HFFc6 (cell line): ENCODE results near the gene PNLDC1. TPM values are rescaled to one million over a fixed set of nuclear protein-coding genes. Genes with fewer than 3 reads are reported as not detected.

ENCODE experiments used
- DNase-seq: peaks from one replicate; pipeline ENCODE4 v3.0.0-alpha.2; 2018
- H3K27ac Mint-ChIP-seq: 2 replicates; pipeline ENCODE4 v1.8.0; 2020; ENCODE audit warnings: mild to moderate bottlenecking, mixed read lengths
- H3K27me3 Mint-ChIP-seq: 2 replicates; pipeline ENCODE4 v1.8.0; 2021; ENCODE audit warnings: mild to moderate bottlenecking, moderate library complexity, mixed read lengths; ENCODE audit not compliant: insufficient read depth
- H3K36me3 Mint-ChIP-seq: 2 replicates; pipeline ENCODE4 v1.8.0; 2021; ENCODE audit warnings: low read depth, mixed read lengths
- H3K4me1 Mint-ChIP-seq: 2 replicates; pipeline ENCODE4 v1.8.0; 2020; ENCODE audit warnings: low read depth, mixed read lengths
- H3K4me3 Mint-ChIP-seq: 2 replicates; pipeline ENCODE4 v1.8.0; 2020; ENCODE audit warnings: mild to moderate bottlenecking, moderate library complexity, mixed read lengths
- H3K9me3 Mint-ChIP-seq: 2 replicates; pipeline ENCODE4 v1.8.0; 2020; ENCODE audit warnings: mild to moderate bottlenecking, mixed read lengths
- CTCF ChIP-seq: fragments of 200-600 bp; sonication (generic); IDR thresholded peaks from 2 replicates; pipeline ENCODE4 v1.5.0; 2021; ENCODE audit warnings: antibody characterized with exemption, mild to moderate bottlenecking
- total RNA-seq, 6 experiments: library from RNA; stranded (reverse); fragmentation: NEBNext Ultra II Directional; extraction: Animal tissue kit (Norgen Biotek cat#: 25700); gene quantifications; 2 replicates in 1 of 6; 3 replicates in 5 of 6; pipeline ENCODE4 v1.2.3, GENCODE V29; 2021

PNLDC1 gene
- total RNA-seq, 6 experiments from 2014 or later, result not detected

DNA sequence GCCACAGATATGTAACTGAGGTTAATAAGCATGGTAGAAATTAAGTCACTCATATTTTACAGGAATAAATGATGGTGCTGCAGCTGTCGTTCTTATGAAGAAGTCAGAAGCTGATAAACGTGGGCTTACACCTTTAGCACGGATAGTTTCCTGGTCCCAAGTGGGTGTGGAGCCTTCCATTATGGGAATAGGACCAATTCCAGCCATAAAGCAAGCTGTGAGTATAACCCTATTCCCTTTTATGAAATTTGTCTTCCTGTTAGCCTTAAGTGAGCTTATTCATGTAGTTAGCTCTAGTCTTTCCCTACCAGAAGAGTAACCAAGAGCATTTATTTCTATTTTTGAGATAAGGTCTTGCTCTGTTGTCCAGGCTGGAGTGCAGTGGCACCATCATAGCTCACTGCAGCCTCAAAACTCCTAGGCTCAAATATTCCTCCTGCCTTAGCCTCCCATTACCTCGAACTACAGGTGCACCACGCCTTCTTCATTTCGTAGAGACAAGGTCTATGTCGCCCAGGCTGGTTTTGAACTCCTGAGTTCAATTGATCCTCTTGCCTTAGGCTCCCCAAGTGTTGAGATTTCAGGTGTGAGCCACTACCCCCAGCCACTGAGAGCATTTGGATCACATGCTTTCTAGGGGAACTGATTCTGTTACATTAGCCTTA, 22.7 kb upstream of the PNLDC1 start:
- peaks cover 22% of the 10 kb centered on the region for H3K36me3 Mint-ChIP-seq
- peak overlapping the region; percentile 36; the same call in 1 of the 2 replicates for H3K27ac Mint-ChIP-seq
- no peaks in the 10 kb centered on the region for H3K9me3 Mint-ChIP-seq
- no peaks in the 10 kb centered on the region for H3K27me3 Mint-ChIP-seq
- H3K4me3 Mint-ChIP-seq, result no peak overlapping the region
- DNase-seq, result no peak
- H3K4me1 Mint-ChIP-seq, result peaks cover 19% of the 10 kb centered on the region
- no peak for TF ChIP-seq CTCF

DNA sequence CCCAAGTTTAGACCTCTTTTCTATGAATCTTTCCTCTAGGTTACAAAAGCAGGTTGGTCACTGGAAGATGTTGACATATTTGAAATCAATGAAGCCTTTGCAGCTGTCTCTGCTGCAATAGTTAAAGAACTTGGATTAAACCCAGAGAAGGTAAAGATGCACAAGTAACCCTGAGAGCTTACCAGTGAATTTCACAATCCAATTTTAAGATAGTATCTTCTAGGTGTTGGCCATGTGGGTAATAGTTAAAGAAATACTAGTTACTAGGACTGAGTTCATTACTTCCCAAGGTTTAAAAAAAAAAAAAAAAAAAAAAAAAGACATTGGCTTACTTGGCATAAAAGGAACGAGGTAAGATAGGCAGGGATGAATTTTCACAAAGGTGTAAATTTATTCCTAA, 21.9 kb upstream of the PNLDC1 start:
- H3K27me3 Mint-ChIP-seq, result no peaks in the 10 kb centered on the region
- peak overlapping the region; percentile 27; the same call in 1 of the 2 replicates for H3K27ac Mint-ChIP-seq
- no peak for TF ChIP-seq CTCF
- H3K9me3 Mint-ChIP-seq, result no peaks in the 10 kb centered on the region
- H3K4me1 Mint-ChIP-seq, result peaks cover 26% of the 10 kb centered on the region
- no peak for DNase-seq
- H3K36me3 Mint-ChIP-seq, result peaks cover 30% of the 10 kb centered on the region
- no peak overlapping the region for H3K4me3 Mint-ChIP-seq

DNA sequence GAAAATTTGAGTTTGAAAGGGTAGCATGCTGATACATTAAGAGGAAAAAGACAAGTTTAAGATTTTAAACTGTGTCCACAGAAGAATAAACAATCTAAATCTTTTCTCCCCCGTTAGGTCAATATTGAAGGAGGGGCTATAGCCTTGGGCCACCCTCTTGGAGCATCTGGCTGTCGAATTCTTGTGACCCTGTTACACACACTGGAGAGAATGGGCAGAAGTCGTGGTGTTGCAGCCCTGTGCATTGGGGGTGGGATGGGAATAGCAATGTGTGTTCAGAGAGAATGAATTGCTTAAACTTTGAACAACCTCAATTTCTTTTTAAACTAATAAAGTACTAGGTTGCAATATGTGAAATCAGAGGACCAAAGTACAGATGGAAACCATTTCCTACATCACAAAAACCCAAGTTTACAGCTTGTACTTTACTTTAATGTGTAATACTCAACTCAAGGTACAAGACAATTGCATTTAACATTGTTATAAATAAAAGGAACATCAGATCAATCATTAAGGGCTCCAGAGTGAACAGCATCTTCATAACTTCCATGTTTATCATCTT, 21.5 kb upstream of the PNLDC1 start:
- Mint-ChIP-seq H3K36me3 (peaks cover 30% of the 10 kb centered on the region), H3K9me3 (no peaks in the 10 kb centered on the region), H3K27me3 (no peaks in the 10 kb centered on the region; the same call in 1 of the 2 replicates), H3K4me1 (peaks cover 27% of the 10 kb centered on the region), H3K27ac (peak overlapping the region; percentile 27; the same call in 1 of the 2 replicates), H3K4me3 (no peak overlapping the region)
- no peak for TF ChIP-seq CTCF
- no peak for DNase-seq

GRCh38 chr6:159788276-159788675, 11.8 kb upstream of the PNLDC1 start:
- Mint-ChIP-seq H3K4me3 (peak overlapping the region; percentile 93), H3K27ac (peak overlapping the region; percentile 94), H3K36me3 (peaks cover 50% of the 10 kb centered on the region), H3K27me3 (peaks cover 6% of the 10 kb centered on the region; the same call in 1 of the 2 replicates), H3K4me1 (peaks cover 46% of the 10 kb centered on the region), H3K9me3 (no peaks in the 10 kb centered on the region)
- no peak for DNase-seq
- no peak for TF ChIP-seq CTCF

DNA sequence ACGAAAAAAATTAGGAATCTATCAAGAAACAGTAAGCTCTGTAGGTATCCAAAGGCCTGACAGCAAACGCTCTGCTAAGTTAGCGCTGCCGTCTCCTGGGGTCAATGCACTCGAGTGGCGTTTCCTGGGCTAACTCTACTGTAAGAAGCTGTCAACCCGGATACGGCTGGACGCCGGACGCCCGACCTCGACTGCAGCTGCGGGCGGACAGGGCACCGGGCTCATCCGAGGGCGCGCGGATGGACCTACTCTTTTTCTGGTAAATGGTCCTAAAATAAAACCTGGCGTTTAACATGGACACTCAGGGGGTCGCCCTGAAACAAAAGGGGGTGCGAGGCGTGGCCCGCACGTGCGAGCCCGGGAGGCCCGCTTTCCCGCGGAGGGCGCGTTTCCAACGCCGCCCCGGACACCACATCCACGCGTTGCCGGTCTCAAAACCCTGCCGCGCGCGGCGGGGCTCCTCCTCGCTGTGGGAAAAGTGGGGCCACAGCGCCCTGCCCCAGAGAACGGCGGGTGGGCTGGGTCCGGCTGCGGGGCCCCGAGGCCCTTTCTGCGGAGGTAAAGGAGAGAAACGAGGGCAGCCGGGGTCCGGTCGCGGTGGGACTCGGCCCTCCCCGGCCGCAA, 11.2 kb upstream of the PNLDC1 start:
- peak; percentile 16 for DNase-seq
- TF ChIP-seq CTCF, result no peak
- Mint-ChIP-seq H3K27me3 (peaks cover 6% of the 10 kb centered on the region; the same call in 1 of the 2 replicates), H3K36me3 (peaks cover 50% of the 10 kb centered on the region), H3K4me3 (peak overlapping the region; percentile 93), H3K4me1 (peaks cover 46% of the 10 kb centered on the region), H3K9me3 (no peaks in the 10 kb centered on the region), H3K27ac (peak overlapping the region; percentile 94)
